ENCODE results near the gene SLX9. TPM values are rescaled to one million over a fixed set of nuclear protein-coding genes. Genes with fewer than 3 reads are reported as not detected.

Gene SLX9
- total RNA-seq, 1 experiment from 2014 or later = 80.1 TPM

DNA sequence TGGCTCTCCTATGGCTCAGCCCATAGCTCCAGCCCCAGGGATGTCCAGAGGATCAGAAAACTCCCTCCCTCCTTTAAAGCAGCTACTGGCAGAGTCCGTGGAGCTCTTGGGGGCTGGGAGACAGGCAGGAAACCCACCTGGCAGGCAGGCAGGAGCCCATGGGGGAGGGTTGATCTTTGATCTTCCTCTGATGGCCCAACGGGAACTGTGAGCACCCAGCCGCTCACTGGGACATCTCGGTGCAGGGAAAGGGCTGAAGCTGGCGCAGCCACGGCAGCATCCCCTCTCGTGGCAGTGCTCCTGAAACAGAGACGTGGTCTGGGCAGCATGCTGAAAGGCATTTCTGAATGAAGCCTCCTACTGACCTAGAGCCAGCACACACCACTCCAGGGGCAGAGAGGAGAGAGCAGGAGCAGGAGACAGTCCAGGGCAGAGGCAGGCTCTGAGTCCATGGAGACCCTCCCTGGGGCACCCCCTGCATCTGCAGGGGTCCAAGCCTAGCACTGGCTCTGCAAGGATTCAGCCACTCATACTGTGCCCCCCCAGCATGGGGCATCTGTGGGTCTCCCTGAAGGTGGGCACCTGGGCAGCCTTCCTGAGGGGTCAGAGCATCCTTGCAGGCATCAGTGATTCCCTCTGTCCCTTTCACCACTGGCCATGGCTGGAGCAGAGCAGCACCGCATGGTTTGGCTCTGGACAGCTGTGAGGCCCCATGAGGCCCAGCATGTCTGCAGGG lies 4.9 kb upstream of the SLX9 start:
- no peak for TF ChIP-seq EZH2 (IDR thresholded peaks at IDR 0.05; ENCODE audit: low read length, unreplicated experiment)
- TF ChIP-seq EZH2phosphoT487 (IDR thresholded peaks at IDR 0.05; ENCODE audit: borderline replicate concordance, low read length) = no peak
- TF ChIP-seq, protein P1, sequence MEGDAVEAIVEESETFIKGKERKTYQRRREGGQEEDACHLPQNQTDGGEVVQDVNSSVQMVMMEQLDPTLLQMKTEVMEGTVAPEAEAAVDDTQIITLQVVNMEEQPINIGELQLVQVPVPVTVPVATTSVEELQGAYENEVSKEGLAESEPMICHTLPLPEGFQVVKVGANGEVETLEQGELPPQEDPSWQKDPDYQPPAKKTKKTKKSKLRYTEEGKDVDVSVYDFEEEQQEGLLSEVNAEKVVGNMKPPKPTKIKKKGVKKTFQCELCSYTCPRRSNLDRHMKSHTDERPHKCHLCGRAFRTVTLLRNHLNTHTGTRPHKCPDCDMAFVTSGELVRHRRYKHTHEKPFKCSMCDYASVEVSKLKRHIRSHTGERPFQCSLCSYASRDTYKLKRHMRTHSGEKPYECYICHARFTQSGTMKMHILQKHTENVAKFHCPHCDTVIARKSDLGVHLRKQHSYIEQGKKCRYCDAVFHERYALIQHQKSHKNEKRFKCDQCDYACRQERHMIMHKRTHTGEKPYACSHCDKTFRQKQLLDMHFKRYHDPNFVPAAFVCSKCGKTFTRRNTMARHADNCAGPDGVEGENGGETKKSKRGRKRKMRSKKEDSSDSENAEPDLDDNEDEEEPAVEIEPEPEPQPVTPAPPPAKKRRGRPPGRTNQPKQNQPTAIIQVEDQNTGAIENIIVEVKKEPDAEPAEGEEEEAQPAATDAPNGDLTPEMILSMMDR (conservative IDR thresholded peaks at IDR 0.05; ENCODE audit: low read depth, low read length) = no peak
- no peak overlapping the region for H2AFZ ChIP-seq (ENCODE audit: low read length)
- no peak overlapping the region for H3K4me3 ChIP-seq (ENCODE audit: low read length)
- ChIA-PET CTCF (no interaction called here), POLR2A (ENCODE audit: unreplicated experiment) (no interaction called here)
- H3K4me2 ChIP-seq (ENCODE audit: low read length) = no peak overlapping the region
- H3K4me1 ChIP-seq (ENCODE audit: insufficient read depth, low read length) = peaks cover 44% of the 10 kb centered on the region
- peaks cover 56% of the 10 kb centered on the region for H3K79me2 ChIP-seq (ENCODE audit: low read length)
- ATAC-seq = no peak
- H3K36me3 ChIP-seq (ENCODE audit: low read depth, low read length) = peaks cover 4% of the 10 kb centered on the region; the same call in 1 of the 2 replicates
- H3K27ac ChIP-seq (ENCODE audit: low read length) = no peak overlapping the region
- peaks cover 6% of the 10 kb centered on the region for H3F3A ChIP-seq (ENCODE audit: low read length, unreplicated experiment)
- H3K27me3 ChIP-seq (ENCODE audit: low read length) = no peaks in the 10 kb centered on the region
- no peak overlapping the region for H3K9ac ChIP-seq (ENCODE audit: low read length)
- intact Hi-C loops (cut with micrococcal nuclease) = no loop called here
- H3K9me2 ChIP-seq (replicated peaks; ENCODE audit: low read length) = no peaks in the 10 kb centered on the region
- H4K20me1 ChIP-seq (ENCODE audit: low read length) = no peaks in the 10 kb centered on the region
- no peak for DNase-seq
- BruUV-seq (replicated peaks) = no TSS peak
- no peaks in the 10 kb centered on the region for H3K9me3 ChIP-seq (ENCODE audit: low read length)

DNA sequence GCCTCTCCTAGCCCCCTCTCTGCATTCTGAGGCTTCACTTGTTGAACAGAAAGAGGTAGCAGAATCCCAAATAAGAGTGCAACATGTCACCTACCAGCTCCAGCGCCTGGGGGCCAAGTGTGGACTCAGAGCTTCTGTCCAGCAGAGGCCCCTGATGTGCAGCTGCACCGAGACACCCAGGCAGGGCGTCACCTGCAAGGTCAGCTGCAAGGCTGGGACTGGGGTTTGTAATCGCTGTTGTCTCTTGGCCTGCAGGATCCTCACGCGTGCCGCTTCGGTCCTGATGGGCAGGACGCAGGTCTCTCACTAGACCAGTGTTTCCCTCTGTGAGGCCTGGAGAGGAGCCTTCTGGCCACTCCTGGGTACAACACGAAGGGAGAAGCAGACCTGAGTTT lies 4.3 kb upstream of the SLX9 start:
- Histone ChIP-seq H3K79me2 (ENCODE audit: low read length) (peaks cover 62% of the 10 kb centered on the region), H3K4me2 (ENCODE audit: low read length) (no peak overlapping the region), H3F3A (ENCODE audit: low read length, unreplicated experiment) (peaks cover 6% of the 10 kb centered on the region), H3K9ac (ENCODE audit: low read length) (no peak overlapping the region), H3K4me1 (ENCODE audit: insufficient read depth, low read length) (peaks cover 38% of the 10 kb centered on the region), H3K27ac (ENCODE audit: low read length) (no peak overlapping the region), H4K20me1 (ENCODE audit: low read length) (0 out of 2 replicates have a peak, but pooled peaks cover 1% of the 10 kb centered on the region), H3K9me2 (replicated peaks; ENCODE audit: low read length) (no peaks in the 10 kb centered on the region), H3K36me3 (ENCODE audit: low read depth, low read length) (peaks cover 4% of the 10 kb centered on the region; the same call in 1 of the 2 replicates), H3K4me3 (ENCODE audit: low read length) (no peak overlapping the region), H3K9me3 (ENCODE audit: low read length) (no peaks in the 10 kb centered on the region), H2AFZ (ENCODE audit: low read length) (no peak overlapping the region), H3K27me3 (ENCODE audit: low read length) (no peaks in the 10 kb centered on the region)
- no peak for TF ChIP-seq EZH2 (IDR thresholded peaks at IDR 0.05; ENCODE audit: low read length, unreplicated experiment)
- no peak for TF ChIP-seq EZH2phosphoT487 (IDR thresholded peaks at IDR 0.05; ENCODE audit: borderline replicate concordance, low read length)
- TF ChIP-seq, protein P1 (conservative IDR thresholded peaks at IDR 0.05; ENCODE audit: low read depth, low read length) = no peak
- no TSS peak for BruUV-seq (replicated peaks)
- ChIA-PET CTCF (no interaction called here), POLR2A (ENCODE audit: unreplicated experiment) (interaction anchor here (0.7 kb wide), 1 partner anchor 38 kb away, joined by 11 read pairs; no protein-coding TSS in a partner anchor)
- ATAC-seq (no peak), DNase-seq (no peak)
- intact Hi-C loops (cut with micrococcal nuclease) = no loop called here
